Activated CD8-positive, alpha-beta memory T cell treated with anti-CD3 and anti-CD28 coated beads, Interleukin-2, amount 50 U/mL, for 1 hour (primary cell): ENCODE results near the gene HIRIP3.

Experiments used
- DNase-seq: peaks from one replicate; pipeline ENCODE4 v3.0.0-alpha.2; 2020; ENCODE audit errors: extremely low read depth

Gene HIRIP3

DNA sequence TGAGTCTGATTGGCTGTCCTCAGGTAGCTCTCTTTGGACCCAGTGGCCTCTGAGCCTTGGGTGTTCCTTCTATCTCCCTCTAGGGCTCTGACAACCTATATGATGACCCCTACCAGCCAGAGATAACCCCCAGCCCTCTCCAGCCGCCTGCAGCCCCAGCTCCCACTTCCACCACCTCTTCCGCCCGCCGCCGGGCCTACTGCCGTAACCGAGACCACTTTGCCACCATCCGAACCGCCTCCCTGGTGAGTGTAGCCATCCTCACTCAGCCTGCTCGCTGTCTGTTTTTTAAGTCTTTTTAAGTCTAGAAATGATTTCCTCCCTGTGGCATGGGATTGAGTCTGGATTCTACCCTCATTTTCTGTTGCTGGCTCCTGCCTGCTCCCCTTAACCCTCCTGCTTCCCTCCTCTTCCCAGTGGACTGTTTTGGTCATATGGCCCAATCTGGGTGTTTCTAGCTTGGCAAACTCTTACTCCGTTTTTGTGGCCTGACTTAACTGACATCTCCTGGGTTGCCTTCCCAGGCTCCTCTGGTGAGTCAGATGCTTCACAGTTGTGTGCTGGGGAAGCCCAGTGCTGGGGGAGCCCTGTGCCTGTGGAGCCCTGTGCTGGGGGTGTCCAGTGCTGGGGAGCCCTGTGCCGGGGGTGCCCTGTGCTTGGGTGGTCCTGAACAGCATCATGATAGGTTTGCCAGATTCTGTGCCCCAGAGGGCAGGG is 11.8 kb downstream of the HIRIP3 start:
- no peak for DNase-seq

DNA sequence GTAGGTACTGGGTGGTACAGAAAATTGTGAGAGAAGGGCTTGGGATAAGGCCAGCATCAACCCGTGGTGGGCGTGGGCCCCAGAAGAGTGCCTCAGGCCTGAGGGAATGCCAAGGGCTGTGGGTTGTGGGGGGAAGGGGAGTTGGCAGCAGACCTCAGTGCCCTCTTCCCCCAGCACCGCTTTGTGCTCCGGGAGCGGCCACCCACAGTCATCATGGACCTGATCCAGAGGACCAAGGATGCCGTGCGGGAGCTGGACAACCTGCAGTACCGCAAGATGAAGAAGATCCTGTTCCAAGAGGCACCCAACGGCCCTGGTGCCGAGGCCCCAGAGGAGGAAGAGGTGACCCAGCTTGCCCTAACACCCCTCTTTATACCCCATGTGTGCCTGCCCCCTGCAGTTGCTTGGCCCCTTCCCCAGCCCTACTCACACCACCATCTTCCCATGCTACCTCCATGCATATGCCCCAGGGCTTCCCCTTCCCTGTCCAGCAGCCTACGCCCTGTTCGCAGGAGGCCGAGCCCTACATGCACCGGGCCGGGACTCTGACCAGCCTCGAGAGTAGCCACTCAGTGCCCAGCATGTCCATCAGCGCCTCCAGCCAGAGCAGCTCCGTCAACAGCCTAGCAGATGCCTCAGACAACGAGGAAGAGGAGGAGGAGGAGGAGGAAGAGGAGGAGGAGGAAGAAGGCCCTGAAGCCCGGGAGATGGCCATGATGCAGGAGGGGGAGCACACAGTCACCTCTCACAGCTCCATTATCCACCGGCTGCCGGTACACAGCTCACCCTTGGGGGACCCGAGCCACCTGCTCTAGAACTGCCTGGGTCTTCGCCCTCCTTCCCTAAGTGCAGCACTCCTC is 12.6 kb downstream of the HIRIP3 start:
- DNase-seq: no peak

DNA sequence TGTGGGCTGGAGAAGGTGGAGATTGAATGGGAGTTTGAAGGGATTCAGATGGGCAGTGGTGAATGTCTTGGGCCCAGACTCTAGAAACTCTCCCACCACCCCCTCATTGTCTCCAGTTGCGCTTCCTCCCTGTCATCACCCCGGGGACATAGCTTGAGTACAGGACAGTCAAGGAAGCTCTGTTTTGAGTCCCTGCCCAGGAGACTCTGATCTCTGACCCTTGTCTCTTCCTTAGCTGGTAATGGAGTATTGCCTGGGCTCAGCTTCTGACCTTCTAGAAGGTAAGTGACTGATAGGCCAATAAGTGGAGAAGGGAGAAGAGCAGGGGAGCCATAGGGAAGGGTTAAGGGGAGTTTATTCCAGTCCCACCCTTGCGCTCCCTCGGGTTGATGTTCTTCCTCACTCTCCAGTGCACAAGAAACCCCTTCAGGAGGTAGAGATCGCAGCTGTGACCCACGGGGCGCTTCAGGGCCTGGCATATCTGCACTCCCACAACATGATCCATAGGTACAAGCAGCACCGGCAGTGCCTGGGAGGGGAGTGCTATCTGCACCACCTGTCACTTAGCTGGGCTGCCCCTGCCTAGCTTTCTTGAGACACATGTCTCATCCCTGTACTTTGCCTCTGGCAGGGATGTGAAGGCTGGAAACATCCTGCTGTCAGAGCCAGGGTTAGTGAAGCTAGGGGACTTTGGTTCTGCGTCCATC is 16.7 kb downstream of the HIRIP3 start:
- no peak for DNase-seq

DNA sequence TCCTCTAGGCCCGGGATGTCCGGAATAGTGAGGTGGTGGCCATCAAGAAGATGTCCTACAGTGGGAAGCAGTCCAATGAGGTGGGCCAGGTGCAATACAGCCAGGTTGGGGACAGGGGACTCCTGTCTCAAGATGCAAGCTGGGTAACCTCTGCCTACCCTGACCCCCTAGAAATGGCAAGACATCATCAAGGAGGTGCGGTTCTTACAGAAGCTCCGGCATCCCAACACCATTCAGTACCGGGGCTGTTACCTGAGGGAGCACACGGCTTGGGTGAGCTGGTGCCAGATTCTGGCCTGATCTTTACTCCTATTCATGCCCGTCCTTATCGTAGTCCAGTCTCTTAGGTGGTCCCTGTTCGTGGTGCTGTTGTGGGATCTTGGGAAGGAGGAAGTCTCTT is 17.3 kb downstream of the HIRIP3 start:
- DNase-seq: no peak

DNA sequence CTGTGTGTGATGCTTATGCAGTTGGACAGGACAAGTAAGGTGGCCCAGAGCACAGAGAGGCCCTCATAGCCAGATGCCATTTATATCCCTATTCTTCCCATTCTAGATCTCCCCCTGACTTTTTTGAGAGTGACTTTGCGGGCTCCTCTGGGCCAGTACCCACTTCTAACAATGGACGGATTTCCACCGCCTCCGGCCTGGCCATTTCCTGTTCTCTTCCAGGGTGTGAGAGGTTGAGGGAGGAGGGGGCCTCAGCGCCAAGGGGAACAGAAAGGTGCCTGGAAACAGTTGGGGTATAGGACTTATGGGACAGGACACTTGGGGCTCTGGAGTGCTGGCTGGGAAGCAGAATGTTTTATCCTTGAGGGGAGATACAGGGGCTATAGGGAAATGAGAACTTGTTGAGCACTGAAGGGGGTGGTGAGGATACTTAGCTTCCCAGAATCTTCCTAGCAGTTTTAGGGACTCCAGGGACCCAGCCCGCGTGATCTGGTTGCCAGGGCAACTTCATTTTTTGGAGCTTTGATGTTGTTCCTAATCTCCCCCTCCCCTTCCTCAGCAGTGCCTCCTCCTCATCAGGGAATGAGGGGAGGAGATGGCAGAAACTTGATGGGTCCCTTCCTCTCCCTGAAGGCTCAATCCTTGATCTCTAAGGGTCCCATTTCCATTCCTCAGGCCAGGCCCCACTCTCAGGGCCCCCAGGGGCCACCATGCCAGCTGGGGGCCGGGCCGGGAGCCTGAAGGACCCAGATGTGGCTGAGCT is 18.2 kb downstream of the HIRIP3 start:
- DNase-seq: no peak

DNA sequence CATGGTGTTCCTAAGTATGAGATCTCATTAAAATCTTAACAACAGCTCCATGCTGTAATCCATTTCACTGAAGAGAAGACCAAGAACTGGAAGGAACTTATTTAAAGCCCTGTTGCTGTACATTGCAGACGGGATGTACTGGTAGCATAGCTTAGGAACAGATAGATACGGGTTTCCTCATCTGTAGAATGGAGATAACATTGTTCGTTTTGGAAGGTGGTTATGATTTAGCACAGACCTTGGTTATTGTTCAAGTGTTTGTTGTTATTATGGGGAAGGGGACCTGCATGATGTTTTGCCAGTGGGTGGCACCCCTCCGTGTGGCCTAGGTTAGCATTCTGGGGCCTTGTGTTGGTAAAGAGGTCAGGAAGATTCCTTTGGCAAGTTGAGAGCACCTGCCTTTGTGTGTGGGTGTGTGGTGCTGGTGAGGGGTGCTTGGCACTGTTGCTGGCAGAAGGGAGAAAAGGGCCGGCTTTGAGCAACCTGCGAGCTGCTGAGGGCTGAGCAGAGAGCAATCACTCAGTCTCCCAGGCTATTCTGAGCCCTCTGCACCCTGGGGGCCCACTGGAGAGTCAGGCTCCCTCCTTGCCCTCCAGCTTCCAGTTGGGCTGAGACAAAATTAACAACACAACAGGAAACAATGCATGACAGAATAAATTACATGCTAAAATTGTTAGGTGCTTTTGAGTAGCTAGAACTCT is 19.5 kb downstream of the HIRIP3 start:
- no peak for DNase-seq

DNA sequence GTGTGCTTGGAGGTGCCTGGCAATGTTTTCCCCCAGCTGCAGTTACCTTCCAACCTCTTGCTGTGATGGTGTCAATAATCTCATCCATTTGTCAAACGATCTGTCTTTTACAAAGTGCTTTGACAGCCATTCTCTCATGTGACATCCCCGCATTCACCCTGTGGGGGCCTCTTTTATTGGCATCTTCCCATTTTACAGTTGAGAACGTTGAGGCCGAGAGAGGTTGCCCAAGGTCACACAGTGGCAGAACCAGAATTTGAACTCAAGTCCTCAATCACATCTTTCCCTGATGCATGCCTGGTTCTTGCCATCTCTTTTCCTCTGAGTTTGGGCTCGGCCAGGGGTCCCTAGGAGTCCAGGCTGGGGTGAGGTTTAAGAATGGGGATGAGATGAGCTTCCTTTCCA is 20.3 kb downstream of the HIRIP3 start:
- DNase-seq: no peak

DNA sequence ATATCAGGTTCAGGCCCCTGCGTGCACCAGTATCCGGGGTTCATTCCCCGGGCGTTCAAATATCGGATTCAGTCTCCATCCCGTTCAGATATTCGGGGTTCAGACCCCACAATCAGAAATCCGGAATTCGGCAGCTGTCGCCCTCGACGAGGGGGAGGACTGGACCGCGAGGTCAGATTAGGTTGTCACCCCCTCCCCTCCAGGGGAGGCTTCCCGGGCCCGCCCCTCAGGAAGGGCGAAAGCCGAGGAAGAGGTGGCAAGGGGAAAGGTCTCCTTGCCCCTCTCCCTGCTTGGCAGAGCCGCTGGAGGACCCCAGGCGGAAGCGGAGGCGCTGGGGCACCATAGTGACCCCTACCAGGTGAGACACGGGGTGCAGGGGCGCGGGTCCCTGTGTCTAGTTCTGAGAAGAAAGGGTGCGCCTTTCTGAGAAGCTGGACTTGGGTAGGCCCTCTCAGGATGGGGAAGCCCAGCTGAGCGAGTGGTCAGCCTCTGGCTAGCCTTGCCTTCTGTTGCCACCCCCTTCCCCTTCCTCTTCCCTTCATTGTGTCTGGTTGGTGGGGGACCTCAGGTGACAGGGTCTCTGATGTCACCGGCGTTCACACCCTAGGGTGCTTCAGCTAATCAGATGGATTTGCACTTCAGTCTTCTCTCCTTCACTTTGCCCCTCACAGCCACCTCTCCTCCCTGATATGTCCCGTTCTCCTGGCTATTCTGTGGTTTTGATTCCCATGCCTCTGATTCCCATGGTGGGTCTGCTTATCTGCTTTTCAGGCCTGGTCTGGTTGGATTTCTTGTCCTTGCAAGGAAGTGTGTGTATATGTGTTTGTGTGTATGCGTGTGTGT is 20.9 kb downstream of the HIRIP3 start:
- no peak for DNase-seq

DNA sequence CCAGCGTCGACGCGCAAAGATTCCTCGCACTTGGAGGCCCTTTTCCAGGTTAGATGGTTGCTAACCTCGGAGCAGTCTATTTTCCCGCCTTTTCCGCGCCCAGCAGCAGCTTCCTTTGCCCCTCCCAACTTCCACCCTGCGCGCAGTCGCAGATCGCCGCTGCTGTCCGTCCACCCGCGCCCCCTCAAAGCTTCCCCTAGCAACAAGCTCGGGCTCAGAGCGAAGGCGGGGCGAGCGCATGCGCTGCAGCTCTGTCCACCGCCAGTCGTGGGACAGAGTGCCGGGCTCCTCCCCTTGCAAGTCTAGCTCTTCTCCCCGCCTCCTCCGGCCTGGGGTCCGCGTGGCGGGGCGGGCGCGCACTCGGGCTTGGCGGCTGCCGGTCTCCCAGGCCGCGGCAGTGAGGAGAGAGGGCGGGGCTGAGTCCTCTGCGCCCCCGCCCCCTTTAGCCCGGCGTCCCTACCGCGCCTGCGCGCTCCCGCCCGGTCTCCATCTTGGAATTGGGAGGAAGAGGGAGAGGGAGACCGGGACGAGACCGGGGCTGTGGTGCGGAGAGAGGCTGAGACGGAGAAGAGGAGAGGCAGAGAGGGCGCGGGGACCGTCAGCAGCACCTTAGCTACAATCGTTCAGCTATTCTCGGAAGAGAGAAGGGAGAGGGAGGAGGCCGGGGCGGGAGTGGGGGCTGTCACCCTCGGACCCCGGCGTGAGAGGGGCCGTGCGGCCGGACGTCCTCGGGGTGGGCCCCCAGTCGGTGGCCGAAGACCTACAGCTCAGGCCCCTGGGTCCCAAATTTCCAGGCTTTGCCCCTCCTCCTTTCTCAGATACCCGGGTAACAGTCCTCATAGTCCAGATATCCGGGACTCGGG is 21.8 kb downstream of the HIRIP3 start, which contains the start of gene TAOK2:
Gene TAOK2, plus strand, starts transcription at position 485 of the 863 bp plus-strand sequence. CDS start 3,905 bp downstream, outside the sequence.
- DNase-seq: peak; percentile 83

DNA sequence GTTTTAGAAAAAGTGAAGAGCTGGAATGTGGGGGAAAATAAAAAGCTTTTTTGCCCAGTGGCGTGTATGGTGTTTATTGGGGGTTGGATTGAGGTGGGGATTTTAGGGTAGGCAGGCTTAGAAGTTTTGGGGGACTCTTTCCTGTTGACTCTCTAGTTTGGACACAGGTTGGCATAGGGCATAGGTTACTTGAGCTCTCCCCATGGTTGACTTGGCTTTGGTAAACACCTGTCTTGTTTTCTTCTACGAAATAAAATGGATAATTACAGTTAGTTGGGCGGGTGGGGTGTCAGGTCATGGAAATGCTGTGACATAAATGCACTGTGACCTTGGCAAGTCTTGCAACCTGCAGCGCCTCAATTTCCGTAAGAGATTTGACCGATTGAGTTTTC is 22.4 kb downstream of the HIRIP3 start:
- DNase-seq: no peak

DNA sequence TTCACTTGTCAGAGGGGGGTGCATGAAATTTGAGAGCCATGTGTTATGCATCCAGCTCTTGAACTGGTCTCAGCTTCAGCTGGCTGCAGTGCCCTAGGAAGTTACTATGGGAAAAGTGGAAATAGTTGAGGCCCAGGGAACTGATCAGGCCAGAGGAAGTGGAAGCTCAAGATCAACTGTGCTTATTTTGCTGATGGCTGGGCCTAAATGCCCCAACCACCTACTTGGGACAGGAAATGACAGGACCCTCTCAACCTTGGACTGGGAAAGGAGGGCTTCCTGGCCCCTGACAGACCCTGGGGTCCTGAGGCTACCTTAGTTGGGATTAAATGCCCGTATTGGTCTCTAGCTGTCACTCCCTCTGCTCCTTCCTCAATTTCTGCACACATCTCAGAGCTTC is 22.9 kb downstream of the HIRIP3 start:
- no peak for DNase-seq

DNA sequence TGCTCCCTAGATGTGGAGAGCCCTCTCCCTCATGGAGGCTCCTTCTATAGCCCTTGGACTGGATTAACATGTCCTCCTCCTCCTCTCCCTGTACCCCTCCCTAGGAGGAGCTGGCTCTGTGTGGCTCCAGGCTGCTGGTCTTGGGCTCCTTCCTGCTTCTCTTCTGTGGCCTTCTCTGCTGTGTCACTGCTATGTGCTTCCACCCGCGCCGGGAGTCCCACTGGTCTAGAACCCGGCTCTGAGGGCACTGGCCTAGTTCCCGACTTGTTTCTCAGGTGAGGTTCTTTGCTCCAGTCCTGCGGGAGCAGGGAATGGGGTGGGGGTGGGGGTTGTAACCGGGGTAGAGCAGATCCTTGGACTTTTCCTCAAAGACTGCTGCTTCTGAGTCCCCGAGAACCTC is 24.1 kb downstream of the HIRIP3 start:
- no peak for DNase-seq

DNA sequence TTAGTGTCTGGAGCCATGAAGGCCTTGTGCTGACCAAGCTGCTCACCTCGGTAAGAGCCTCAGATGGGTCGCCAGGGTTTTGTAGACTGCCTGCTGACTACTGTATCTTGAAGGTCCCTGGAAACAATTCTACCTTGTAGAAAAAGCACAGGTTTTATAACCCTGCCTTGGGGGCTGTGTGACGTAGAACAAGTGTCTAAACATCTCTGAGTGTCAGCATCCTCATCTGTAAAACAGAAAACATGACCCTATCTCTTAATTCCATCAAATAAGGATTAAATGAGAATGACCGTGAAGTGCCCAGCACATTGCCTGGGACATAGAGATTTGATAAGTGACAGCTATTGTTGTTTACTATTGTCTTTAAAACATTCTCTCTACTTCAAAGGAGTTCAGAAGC is 27.2 kb downstream of the HIRIP3 start:
- no peak for DNase-seq

DNA sequence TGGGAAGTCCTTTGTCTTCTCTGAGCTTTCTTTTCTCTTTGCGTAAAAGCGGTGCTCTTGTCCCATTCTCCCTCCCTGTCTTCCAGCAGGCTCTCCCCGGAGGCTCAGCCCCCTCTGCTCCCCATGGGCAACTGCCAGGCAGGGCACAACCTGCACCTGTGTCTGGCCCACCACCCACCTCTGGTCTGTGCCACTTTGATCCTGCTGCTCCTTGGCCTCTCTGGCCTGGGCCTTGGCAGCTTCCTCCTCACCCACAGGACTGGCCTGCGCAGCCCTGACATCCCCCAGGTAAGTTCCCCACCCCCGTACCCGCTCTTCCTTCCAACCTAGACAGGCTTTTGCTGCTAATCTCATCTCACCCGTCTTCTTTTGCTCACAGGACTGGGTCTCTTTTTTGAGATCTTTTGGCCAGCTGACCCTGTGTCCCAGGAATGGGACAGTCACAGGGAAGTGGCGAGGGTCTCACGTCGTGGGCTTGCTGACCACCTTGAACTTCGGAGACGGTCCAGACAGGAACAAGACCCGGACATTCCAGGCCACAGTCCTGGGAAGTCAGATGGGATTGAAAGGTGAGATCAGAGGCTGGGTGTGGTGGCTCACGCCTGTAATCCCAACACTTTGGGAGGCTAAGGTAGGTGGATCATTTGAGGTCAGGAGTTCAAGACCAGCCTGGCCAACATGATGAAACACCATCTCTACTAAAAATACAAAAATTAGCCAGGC is 32.2 kb downstream of the HIRIP3 start:
- DNase-seq: no peak

DNA sequence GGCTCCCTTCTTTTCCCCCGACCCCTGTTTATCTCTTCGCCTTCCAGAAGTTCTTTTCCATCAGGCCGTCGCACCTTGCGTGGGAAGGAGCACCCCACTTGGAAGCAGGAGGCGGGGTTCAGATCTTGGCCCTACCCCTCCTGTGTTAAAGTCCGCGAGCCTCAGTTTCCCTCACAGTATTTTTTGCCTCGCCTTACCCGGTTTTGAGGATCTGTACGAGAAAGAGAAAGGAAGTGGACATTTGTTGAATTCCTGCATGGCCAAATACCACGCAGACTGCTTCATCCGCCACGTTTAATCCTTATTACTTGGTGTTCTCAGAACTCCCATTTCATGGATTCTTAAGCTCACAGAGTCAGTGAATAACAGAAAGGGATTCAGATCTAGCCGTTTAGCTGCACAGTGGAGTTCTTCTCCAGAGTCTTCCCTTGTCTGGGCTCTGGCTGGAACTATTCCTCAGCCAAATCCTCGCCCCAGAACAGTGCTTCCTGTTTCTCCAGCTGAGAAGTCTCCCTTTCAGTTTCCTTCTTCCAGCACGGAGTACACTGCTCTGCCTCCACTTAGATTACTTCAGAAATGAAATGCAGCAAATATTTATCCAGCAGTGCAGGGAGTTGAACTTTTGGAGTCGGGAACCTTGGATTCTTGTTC is 32.9 kb downstream of the HIRIP3 start:
- no peak for DNase-seq

DNA sequence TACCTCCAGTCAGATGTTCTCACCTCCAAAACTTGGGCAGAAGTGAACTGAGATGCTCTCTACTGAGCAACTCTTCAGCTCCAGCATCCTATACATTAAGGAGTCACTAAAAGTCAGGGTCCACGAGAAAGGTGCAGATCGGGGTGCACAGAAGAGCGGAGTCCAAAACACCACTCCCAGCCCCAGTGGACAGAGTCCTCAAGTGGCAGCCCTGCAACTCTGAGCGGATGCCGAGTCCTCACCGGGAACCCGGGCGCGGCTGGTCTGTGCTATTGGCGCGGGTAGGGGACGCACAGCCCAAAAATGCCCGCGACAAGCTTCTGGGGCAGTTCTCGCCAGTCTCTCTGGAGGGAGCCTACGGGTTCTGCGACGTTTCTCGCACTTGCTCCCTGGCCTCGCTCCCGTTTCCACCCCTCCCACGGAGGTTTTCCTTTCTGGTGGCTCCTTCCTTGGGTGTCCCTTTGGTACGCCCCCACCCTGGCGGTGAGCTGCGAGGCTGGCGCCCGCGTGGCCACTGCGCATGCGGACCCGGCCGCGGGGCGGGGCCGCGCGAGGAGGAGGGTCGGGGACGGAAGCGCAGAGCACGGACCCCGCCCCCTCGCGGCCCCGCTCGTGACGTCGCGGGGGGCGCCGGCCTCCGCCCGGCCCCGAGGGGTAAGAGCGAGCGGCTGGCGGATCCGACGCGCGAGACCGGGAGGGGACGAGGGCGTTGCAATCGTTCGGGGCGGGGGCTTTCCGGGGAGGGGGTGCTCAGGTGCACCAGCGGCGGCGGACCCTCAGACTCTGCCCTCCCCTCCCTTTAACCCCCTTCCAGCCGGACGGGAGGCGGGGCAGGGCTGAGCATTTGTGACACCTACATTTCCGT is 33.7 kb downstream of the HIRIP3 start, which contains the start of gene TMEM219:
Gene TMEM219, plus strand, starts transcription at position 601 of the 865 bp plus-strand sequence. CDS start 1,065 bp downstream, outside the sequence.
- peak; percentile 59 for DNase-seq

DNA sequence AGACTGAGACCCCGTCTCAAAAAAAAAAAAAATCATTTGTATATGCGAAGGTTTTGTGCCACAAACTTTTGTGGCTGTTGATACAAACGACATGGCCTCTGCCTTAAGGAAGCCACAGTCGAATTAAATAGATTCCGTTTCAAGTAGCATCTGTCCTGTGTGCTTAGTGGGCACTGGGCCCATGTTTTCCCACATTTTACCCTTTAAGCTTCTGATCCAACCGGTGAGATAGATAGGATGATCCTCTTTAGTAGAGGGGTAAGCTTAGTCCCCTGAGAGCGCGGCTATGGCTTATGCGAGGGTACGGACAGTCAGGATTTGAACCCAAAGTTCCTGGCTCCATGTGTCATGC is 34.3 kb downstream of the HIRIP3 start:
- DNase-seq: no peak
